ENCODE data around the gene ZBTB48.

DNA sequence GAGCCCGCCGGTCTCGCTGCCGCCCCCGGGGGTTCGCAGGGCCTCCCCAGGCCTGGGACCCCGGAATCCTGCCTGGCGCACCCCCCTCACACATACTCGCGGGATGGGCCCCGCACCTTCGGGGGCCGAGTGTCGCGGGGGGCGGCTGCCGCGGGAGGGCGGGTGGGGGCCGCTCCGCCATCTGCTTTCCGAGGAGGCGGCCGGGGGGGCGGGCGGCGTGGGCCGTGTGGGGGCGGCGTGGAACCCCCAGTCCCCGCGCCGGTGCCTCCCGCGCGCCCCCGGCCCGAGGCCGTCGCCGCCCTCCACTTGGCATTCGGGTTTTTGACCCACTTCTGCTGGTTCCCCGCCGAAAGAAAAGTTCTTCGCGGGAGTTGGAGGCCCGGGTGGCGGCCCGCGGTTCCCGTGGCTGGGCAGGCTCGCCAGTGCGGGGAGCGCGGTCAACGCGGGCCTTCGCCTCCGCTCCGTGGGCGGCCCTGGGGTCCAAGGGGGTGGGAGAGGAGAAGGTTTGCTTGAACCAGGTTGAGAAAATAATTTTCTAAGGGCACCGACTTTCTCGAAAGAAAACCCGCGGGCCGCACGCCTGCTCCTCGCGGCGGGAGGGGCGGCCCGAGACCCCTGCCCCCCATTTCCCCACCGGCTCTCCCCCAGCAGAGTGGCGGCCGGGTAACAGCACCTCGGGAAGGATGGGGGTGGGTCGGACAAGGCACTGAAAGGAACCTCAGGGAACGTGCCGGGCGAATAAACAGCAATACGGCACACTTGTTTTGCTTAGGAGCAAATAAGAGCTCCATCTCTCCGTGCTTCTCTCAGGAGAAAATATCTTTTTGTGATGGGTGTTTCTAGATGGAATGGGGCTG is 35.4 kb downstream of the ZBTB48 start:
- TF ChIP-seq, protein P1, sequence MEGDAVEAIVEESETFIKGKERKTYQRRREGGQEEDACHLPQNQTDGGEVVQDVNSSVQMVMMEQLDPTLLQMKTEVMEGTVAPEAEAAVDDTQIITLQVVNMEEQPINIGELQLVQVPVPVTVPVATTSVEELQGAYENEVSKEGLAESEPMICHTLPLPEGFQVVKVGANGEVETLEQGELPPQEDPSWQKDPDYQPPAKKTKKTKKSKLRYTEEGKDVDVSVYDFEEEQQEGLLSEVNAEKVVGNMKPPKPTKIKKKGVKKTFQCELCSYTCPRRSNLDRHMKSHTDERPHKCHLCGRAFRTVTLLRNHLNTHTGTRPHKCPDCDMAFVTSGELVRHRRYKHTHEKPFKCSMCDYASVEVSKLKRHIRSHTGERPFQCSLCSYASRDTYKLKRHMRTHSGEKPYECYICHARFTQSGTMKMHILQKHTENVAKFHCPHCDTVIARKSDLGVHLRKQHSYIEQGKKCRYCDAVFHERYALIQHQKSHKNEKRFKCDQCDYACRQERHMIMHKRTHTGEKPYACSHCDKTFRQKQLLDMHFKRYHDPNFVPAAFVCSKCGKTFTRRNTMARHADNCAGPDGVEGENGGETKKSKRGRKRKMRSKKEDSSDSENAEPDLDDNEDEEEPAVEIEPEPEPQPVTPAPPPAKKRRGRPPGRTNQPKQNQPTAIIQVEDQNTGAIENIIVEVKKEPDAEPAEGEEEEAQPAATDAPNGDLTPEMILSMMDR (IDR thresholded peaks at IDR 0.05), result no peak
- TF ChIP-seq POLR2A (IDR thresholded peaks at IDR 0.05) (no peak), POLR2AphosphoS5 (IDR thresholded peaks at IDR 0.05; ENCODE audit: insufficient read depth in 1 of 2, low read depth in 1 of 2) (no peak)
